Peyer's patch (tissue), 4 donors: ENCODE measurements around the gene CD4.

Experiments
- CTCF ChIP-seq, 6 experiments: fragments of 450-650 bp in 4 of 6; fragments of 200-600 bp in 2 of 6; sonication (generic) in 1 of 6; IDR thresholded peaks; one replicate each; pipeline ENCODE4 v1.5.1; 2017 to 2019; ENCODE audit warnings: antibody characterized with exemption in 6 of 6, mild to moderate bottlenecking in 3 of 6, moderate library complexity in 1 of 6
- POLR2A ChIP-seq, 2 donors: fragments of 450-650 bp; IDR thresholded peaks; one replicate each; pipeline ENCODE4 v1.5.1; 2017; ENCODE audit warnings: antibody characterized with exemption in 2 of 2, mild to moderate bottlenecking in 2 of 2, moderate library complexity in 2 of 2

GRCh38 chr12:6782850-6783566 is 6.3 kb upstream of the CD4 start:
- TF ChIP-seq CTCF (IDR thresholded peaks at IDR 0.05) (no peak), POLR2A (IDR thresholded peaks at IDR 0.05) (no peak)
